GM18508 (cell line): ENCODE data around the gene FBXO47.

Experiments
- ATAC-seq: cut with Tn5 transposase; IDR thresholded peaks from one replicate; pipeline ENCODE4 v1.9.1; 2021; ENCODE audit warnings: moderate number of reproducible peaks; ENCODE audit not compliant: insufficient read depth, unreplicated experiment

Gene FBXO47

DNA sequence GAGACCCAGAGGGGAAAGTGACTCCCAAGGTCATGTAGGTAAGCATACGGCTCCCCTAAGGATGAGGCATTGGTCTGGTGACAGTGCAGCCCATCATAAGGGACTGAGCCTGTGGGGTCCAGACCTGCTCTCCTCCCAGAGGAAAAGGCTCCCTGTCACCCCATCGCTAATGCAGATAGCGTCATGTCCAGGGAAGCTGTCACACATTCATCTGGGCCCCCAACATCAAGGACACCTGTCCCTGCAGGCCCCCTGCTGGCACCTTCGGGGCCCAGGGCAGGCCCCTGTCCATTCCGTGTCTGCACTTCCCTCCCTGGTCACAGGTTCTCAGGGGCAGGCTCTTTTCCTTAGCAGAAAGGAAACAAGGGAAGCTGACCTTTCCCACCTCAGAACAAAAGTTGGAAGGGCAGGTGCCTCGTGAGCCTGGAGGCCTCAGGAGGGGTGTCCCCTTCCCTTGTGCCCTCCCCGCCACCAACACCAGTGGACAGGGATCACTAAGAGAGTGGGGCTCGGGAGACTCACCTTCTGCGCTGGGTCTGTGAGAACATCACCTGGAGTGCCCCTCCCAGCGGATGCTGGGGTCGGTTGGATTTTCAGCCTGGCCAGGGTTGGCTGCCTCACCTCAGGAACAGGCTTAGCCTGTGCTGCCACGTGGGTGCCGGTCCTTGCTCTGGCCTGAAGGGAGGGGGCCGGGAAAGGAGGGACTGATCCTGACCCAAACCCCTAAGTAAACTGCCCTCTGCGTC, 59.1 kb downstream of the FBXO47 start:
- ATAC-seq, result no peak

DNA sequence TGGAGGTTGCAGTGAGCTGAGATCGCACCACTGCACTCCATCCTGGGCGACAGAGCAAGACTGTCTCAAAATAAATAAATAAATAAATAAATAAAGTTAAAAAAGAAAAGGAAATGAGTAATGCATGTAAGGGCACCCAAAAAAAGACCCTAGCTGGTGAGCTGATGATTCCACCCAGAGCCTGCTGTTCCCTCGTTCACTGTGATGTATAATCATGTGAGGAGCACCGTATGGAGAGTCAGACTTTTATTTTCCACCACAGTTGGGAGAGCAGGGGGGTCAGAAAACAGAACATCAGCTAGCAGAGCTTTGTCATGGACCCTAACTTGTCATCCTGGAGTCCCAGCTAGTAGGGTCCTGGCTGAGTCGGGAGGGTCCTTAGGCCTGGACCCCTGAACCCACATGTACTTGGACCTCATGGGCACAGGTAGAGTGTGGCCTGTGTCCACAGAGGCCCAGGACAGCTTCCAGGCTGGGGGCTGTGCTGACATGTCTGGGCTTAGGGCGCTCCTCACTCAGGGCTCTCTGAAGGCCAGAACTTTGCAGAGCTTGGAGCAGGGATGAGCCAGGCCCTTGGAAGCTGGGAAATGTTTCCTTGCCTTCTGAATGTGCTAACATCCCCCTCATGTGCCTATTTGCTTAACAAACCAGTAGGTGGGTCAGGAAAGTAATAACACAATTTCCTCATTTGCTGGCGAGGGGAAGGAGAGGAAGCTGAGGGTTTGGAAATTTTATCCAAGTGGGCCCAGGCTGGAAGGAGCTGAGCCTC, 60.6 kb downstream of the FBXO47 start:
- no peak for ATAC-seq

DNA sequence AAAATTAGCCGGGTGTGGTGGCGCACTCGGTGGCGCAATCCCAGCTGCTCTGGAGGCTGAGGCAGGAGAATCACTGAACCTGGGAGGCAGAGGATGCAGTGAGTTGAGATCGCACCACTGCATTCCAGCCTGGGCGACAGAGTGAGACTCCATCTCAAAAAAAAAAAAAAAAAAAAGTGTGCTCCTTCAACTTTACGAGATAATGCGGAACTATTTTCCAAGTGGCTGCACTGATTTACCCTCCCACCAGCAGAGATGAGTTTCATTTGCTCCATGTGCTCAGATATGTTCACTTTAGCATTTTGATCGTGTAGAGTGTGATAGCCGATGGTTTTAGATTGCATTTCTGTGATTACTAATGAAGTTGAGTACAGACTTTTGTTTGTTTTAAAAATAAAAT, 61.8 kb downstream of the FBXO47 start:
- ATAC-seq, result no peak

DNA sequence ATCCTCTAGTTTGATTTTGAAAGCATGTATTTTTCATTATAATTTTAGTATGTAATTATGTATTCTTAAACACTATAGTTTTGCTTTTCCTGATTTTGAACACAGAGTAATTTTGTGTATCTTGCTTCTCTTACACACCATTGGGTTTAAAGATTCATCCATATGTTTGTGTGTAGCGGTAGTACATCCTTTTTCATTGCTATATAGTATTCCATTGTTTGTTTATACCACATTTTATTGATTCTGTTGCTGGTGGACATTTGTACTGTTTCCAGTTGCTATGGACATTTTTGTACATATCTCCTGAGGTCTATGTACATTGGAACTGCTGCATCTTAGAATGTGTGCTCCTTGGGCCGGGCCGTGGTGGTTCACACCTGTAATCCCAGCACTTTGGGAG, 62.3 kb downstream of the FBXO47 start:
- no peak for ATAC-seq

- no peak for ATAC-seq
Measured at GRCh38 chr17:38903404-38903803, 63.8 kb downstream of the FBXO47 start.

DNA sequence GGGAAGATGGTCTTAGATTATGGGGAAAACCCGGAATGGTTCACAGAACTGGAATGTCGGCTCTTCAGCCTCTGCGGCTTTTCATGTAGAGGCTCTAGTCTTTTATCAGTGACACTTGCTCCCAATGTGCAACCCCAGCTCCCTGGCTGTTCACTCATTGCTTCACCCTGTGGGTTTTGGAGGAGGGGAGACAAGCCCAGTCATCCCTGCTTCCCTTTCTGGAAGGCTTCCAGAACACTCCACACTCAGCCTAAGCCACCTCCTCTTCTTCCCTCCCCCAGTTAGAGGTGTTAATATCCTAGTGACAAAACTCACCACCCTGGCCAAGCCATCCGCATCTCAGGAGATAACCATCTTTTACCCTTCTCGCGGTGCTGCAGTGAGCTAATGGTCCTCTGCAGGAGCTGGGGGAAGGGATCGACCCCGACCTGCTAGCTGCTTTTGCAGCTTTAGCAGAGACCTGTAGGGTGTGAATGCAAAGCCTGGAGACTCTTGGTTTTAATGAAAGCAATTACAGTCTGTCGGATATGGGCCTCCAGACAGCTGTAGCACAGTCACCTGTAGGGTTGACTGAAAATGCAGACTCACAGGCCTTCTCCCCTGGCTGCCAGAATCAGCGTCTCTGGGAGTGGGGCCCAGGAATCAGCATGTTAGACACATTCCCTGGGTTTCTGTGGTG, 66.1 kb downstream of the FBXO47 start:
- no peak for ATAC-seq

DNA sequence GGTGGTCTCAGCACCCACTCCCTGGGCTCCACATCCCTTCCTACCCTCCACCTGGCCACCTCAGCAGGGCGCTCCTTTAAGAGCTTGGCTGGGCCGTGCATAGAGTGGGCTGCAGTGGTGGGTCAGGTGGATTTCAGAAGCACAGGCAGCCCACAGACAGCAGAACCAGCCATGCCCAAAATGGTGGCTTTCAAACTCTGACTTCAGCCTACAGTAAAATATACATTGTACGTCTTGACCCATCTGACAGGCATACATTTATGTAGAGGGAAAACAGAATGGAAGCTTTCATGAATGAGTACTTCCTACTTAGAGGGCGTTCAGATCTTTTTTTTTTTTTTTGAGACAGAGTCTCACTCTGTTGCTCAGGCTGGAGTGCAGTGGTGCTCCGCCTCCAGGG, 67.8 kb downstream of the FBXO47 start:
- no peak for ATAC-seq

GRCh38 chr17:38898812-38899348, 68.3 kb downstream of the FBXO47 start:
- ATAC-seq, result no peak

- no peak for ATAC-seq
Measured at GRCh38 chr17:38898291-38898679, 68.9 kb downstream of the FBXO47 start.

GRCh38 chr17:38897671-38898290, 69.4 kb downstream of the FBXO47 start:
- ATAC-seq, result no peak

DNA sequence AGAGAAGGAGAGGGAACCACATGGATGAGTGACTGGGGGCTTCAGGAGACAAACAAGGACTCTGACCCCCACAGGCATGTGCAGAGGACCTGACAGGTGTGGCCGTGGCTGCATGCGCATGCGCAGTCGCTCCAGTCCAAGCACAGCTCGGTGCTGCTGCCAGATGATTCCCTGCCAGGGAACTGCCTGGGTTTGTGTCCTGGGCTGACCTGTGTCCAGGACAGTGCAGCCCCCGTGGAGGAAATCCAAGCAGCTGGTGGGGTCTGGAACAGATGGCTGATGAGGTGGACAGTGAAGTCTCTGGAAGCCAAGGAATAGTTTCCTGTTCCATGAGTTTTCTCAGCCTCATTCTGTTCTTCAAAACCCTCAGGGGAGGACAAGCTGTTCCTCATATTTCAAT, 70.0 kb downstream of the FBXO47 start:
- ATAC-seq, result no peak

DNA sequence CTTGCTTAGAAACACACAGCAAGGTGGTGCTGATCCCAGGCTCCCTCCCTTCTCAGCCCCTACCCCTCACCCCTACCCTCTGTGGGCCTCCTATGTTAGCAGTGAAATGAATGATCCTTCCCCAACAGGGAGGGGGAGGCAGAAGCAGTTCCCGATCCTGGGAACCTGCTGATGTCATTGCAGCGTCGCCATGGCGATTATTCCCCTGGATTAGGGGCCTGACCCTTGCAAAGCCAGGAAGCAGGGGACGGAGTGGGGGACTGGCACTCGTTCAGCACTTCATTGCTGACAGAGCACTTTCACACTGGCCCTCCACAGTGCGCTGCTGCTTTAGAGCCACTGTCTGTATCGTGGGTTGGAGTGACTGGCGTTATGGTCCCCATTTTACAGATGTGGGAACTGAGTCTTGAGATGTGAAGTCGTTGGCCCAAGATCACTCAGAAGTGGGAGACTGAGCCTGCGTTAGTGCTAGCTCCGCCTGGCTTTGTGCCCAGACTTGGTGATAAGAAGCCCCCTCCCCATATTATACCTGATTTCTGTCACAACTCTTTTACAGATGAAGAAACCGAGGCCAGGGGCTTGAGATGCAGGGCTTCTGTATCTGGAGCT, 70.8 kb downstream of the FBXO47 start:
- ATAC-seq, result no peak

DNA sequence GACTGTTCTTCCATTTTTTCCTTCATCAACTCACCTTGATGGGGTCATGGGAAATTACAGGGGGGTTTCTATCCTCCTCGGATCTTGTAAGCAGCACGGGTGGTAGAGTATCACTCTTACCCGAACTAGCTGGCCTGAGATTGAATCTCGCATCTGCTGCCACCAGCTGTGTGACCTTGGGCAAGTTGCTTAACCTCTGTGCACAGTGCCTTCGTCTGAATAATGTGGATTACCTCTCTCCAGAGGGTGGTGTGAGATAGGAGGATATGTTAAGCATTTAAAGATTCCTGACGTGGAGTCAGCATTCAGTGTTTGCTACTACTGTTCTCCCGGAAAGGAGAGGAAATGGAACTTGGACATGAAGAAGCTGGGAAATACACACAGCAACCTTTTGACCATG, 72.9 kb downstream of the FBXO47 start:
- ATAC-seq, result no peak

- ATAC-seq, result no peak
Measured at GRCh38 chr17:38893607-38894006, 73.6 kb downstream of the FBXO47 start.

- ATAC-seq, result no peak
Measured at GRCh38 chr17:38893113-38893512, 74.1 kb downstream of the FBXO47 start.

GRCh38 chr17:38892620-38893019, 74.6 kb downstream of the FBXO47 start:
- ATAC-seq, result no peak

GRCh38 chr17:38892083-38892482, 75.1 kb downstream of the FBXO47 start:
- ATAC-seq, result no peak

DNA sequence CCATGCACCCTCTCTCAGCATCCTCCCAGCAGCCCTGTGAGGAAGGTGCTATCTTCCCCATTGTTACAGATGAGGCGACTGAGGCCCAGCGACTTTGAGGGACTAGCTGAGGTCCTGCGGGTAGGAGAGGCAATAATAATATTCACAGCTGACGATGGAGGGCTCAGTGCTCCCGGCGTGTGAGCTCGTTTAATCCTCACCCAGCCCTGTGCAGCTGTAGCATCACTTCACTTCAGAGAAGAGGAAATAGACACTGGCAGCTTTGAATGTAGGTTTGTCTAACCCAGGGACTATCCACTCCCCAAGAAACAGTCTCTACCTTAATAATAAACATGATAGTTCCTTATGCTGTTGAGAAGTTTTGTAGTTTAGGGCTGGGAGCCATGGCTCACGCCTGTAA, 75.8 kb downstream of the FBXO47 start:
- no peak for ATAC-seq

GRCh38 chr17:38890410-38890746, 76.8 kb downstream of the FBXO47 start:
- ATAC-seq, result no peak

DNA sequence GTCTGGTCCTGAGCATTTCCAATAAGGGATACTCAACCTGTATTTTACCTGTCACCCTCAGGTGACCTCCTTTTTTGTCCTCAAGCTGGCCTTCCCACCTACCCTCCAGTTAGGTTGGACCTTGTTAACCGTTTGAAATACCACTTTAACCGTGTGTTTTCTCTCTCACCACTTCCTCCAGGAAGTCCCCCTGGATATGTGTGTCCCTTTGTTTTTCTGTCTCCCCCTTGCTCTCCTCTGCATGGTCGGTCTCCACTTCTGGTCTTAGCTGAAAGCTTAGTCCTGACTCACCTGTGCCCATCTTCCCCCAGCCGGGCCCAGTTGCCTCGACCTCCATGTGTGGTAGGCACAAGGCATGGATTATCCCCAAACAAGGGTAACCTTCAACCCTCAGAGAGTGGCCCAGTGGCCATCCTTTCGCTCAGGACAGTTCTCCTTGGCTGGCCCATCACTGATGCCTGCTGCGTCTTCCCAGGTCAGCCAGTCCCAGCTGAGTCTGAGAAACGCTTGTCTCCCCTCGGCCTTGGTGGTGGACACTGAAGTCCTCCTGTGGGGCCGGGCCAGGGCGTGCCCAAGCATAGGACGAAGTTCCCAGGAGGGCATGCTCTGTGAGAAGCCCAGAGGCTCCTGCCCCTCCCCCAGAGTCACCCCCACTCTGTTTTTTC, 77.3 kb downstream of the FBXO47 start:
- no peak for ATAC-seq
